Body of pancreas (tissue), 4 donors: ENCODE data around the gene AOX1. TPM values are rescaled to one million over a fixed set of nuclear protein-coding genes. Genes with fewer than 3 reads are reported as not detected.
"Not testable (repeated sequence)": the region's sequence is repeated elsewhere in the genome, so short reads cannot be mapped to it uniquely, and the experiment has no call there.

ENCODE experiments used
- ATAC-seq: fragments of 150-250 bp; one replicate; pipeline ENCODE4 v1.9.1; 2016
- DNase-seq, 4 donors: peaks; one replicate each; pipeline ENCODE4 v3.0.0-alpha.2; 2019
- H3K27ac ChIP-seq, 4 donors: fragments of 200-600 bp; sonication (generic); 1 replicate in 3 of 4; 2 replicates in 1 of 4; pipeline versions ENCODE4 v1.5.1 to v1.6.1; 2016 to 2019; ENCODE audit warnings: mild to moderate bottlenecking in 1 of 4, mixed read lengths in 1 of 4, moderate library complexity in 1 of 4
- H3K27me3 ChIP-seq, 2 donors: fragments of 200-600 bp; sonication (generic); one replicate each; pipeline ENCODE4 v1.6.0; 2016; ENCODE audit warnings: mild to moderate bottlenecking in 1 of 2
- H3K36me3 ChIP-seq, 2 donors: fragments of 200-600 bp; sonication (generic); replicated peaks in 1 of 2; 2 replicates each; pipeline ENCODE4 v1.5.1; 2016; ENCODE audit warnings: low read depth in 2 of 2; ENCODE audit not compliant: insufficient read depth in 1 of 2
- H3K4me1 ChIP-seq: fragments of 200-600 bp; sonication (generic); one replicate; pipeline ENCODE4 v1.6.0; 2016
- H3K4me3 ChIP-seq, 2 donors: fragments of 200-600 bp; sonication (generic); 1 replicate in 1 of 2; 2 replicates in 1 of 2; pipeline ENCODE4 v1.5.1; 2016 to 2019
- H3K9me3 ChIP-seq, 3 donors: fragments of 200-600 bp; sonication (generic); 1 replicate in 2 of 3; 2 replicates in 1 of 3; pipeline ENCODE4 v1.5.1; 2016
- POLR2A ChIP-seq, 3 donors: fragments of 450-650 bp; IDR thresholded peaks; one replicate each; pipeline ENCODE4 v1.6.1; 2016; ENCODE audit warnings: antibody characterized with exemption in 3 of 3, mild to moderate bottlenecking in 2 of 3
- WGBS, 2 donors: methylation state at CpG; one replicate each; pipeline ENCODE4 v1.1.5; 2017; 5-methylcytosine and 5-hydroxymethylcytosine counted together
- intact Hi-C: fragments of 100-400 bp; cut with DNase I; formaldehyde crosslinking; loops from one replicate; pipeline ENCODE4 v1.15.1; 2023
- total RNA-seq, 2 donors: library from RNA; depleted of rRNA; stranded (reverse); fragments of >200 nt; gene quantifications; one replicate each; pipeline ENCODE4 v1.1.0, GENCODE V29; 2016
- TF ChIP-seq, protein P1 (sequence below), 7 experiments: fragments of 450-650 bp in 4 of 7; fragments of 200-600 bp in 3 of 7; sonication (generic) in 3 of 7; IDR thresholded peaks; one replicate each; pipeline ENCODE4 v1.5.1; 2016 to 2019; ENCODE audit warnings: antibody characterized with exemption in 7 of 7

AOX1 gene
- total RNA-seq, 2 donors from 2014 or later, result 60.0 to 75.0 TPM

- Histone ChIP-seq H3K9me3 (no peaks in the 10 kb centered on the region), H3K27ac (no peak overlapping the region), H3K27me3 (no peaks in the 10 kb centered on the region), H3K4me1 (no peaks in the 10 kb centered on the region), H3K36me3 (peaks cover 0 to 10% of the 10 kb centered on the region in 2 donors), H3K4me3 (no peak overlapping the region)
- ATAC-seq, result no peak
- TF ChIP-seq, protein P1, sequence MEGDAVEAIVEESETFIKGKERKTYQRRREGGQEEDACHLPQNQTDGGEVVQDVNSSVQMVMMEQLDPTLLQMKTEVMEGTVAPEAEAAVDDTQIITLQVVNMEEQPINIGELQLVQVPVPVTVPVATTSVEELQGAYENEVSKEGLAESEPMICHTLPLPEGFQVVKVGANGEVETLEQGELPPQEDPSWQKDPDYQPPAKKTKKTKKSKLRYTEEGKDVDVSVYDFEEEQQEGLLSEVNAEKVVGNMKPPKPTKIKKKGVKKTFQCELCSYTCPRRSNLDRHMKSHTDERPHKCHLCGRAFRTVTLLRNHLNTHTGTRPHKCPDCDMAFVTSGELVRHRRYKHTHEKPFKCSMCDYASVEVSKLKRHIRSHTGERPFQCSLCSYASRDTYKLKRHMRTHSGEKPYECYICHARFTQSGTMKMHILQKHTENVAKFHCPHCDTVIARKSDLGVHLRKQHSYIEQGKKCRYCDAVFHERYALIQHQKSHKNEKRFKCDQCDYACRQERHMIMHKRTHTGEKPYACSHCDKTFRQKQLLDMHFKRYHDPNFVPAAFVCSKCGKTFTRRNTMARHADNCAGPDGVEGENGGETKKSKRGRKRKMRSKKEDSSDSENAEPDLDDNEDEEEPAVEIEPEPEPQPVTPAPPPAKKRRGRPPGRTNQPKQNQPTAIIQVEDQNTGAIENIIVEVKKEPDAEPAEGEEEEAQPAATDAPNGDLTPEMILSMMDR (IDR thresholded peaks at IDR 0.05), result no peak
- TF ChIP-seq POLR2A (IDR thresholded peaks at IDR 0.05), result no peak
- no peak for DNase-seq
- 76 to 86% methylated on average over 2 of the region's 2 CpGs for WGBS, 2 donors
- intact Hi-C loops, result no loop called here
Measured at GRCh38 chr2:200625958-200626363, 40.1 kb downstream of the AOX1 start.

- TF ChIP-seq, protein P1 (IDR thresholded peaks at IDR 0.05), result no peak
- no peak for TF ChIP-seq POLR2A (IDR thresholded peaks at IDR 0.05)
- H3K27me3 ChIP-seq, result no peaks in the 10 kb centered on the region
- no peaks in the 10 kb centered on the region for H3K9me3 ChIP-seq
- peaks cover 0 to 10% of the 10 kb centered on the region in 2 donors for H3K36me3 ChIP-seq
- no peak overlapping the region for H3K27ac ChIP-seq
- intact Hi-C loops, result no loop called here
- DNase-seq (no peak), ATAC-seq (no peak)
- H3K4me3 ChIP-seq, result no peak overlapping the region
- H3K4me1 ChIP-seq, result no peaks in the 10 kb centered on the region
- WGBS, 2 donors, result 73 to 85% methylated on average over 4 of the region's 4 CpGs
Measured at GRCh38 chr2:200627110-200627770, 41.4 kb downstream of the AOX1 start.

GRCh38 chr2:200628461-200628860, 42.6 kb downstream of the AOX1 start:
- DNase-seq, H3K27me3 ChIP-seq, H3K27ac ChIP-seq, H3K36me3 ChIP-seq, ATAC-seq, H3K4me1 ChIP-seq, H3K4me3 ChIP-seq, intact Hi-C loops, H3K9me3 ChIP-seq: not testable (repeated sequence)
- 90% methylated on average over 4 of the region's 4 CpGs for WGBS, 2 donors

- Histone ChIP-seq H3K4me1 (no peaks in the 10 kb centered on the region), H3K27ac (no peak overlapping the region), H3K4me3 (no peak overlapping the region), H3K9me3 (no peaks in the 10 kb centered on the region), H3K36me3 (peaks cover 7 to 16% of the 10 kb centered on the region in 2 donors), H3K27me3 (no peaks in the 10 kb centered on the region)
- WGBS, 2 donors, result 84 to 87% methylated on average over 1 of the region's 1 CpG
- intact Hi-C loops, result no loop called here
- ATAC-seq (no peak), DNase-seq (no peak)
- TF ChIP-seq POLR2A (IDR thresholded peaks at IDR 0.05), result no peak
- TF ChIP-seq, protein P1 (IDR thresholded peaks at IDR 0.05), result no peak
Measured at GRCh38 chr2:200631287-200631686, 45.5 kb downstream of the AOX1 start.

DNA sequence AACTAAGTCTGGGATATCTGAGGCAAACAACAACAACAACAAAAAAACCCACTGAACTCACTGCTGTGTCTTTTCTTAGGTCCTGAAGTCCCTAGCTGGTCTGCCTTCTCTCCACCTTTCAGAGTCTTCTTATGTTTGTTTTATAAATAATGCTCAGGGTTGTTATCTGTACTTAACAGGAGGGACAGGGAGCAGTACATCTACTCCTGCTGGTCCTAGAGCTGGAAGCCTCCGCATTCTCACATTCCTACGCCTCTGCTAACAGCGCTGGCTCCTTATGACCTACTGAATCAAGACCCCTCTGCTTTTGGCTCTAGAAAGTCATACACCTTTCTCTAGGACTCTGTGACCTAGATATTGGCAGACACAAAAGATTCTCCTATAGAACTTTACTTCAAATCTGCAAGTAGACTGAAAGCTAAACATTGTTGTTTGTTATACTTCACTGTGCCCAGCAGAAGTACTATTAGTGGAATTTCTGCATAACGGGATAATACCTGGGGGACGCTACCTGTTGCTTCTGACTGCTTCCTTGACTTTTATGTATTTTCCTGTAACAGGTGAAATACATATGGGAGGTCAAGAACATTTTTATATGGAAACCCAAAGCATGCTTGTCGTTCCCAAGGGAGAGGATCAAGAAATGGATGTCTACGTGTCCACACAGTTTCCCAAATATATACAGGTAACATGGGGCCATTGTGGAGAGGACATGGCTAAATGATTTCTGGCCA, 48.6 kb downstream of the AOX1 start:
- no peaks in the 10 kb centered on the region for H3K4me1 ChIP-seq
- no peak overlapping the region for H3K27ac ChIP-seq
- DNase-seq (no peak), ATAC-seq (no peak)
- no peaks in the 10 kb centered on the region for H3K27me3 ChIP-seq
- WGBS, 2 donors, result 94% methylated on average over 7 of the region's 7 CpGs
- no peak for TF ChIP-seq POLR2A (IDR thresholded peaks at IDR 0.05)
- TF ChIP-seq, protein P1 (IDR thresholded peaks at IDR 0.05), result no peak
- peaks cover 13 to 24% of the 10 kb centered on the region in 2 donors for H3K36me3 ChIP-seq
- intact Hi-C loops, result no loop called here
- H3K4me3 ChIP-seq, result no peak overlapping the region
- H3K9me3 ChIP-seq, result no peaks in the 10 kb centered on the region
